ENCODE data around the gene PEPD.

The PEPD gene

DNA sequence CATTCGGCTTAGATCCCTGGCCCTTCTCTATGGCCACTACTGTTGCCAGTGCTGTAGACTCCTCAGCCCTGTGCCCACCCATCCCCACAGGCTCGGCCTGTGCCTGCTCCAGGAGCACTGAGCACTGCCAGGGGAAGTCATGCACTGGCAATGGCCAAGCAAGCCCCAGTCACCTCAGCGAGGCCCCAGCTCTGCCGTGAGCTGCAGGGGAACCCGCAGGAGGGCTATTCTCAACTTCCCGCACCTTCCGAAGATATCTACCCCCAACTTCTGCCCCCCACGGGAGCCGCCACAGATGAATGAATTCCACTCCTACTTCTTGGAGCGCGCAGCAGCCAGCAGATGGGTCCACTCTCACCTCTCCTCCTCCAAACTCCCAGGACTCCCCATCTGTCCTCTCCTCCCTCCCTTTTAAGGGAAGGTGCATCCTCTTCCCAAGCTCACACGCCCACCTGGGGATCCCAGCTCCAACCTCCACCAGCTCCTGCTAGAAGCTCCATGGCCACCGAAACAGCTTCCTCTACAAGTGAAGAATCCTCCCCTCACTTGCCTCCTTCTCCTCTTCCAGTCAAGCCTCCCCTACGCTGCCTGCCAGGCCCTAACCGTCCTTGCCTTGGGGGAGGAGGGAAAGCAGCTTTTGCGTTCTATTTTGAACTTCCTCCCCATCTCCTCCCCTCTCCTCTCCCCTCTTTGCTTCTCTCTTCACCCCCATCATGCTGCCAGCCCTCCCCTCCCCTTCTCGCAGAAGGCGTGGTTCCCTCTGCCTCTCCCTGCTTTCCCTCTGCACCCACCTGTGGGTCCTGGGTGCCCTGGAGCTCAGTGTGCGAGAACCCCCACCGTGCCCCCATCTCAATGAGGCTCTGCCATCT lies 52.2 kb downstream of the PEPD start:
- no peaks in the 10 kb centered on the region for H3K36me3 ChIP-seq (ENCODE audit: insufficient read depth, low read length)
- no peaks in the 10 kb centered on the region for H3K4me1 ChIP-seq (ENCODE audit: insufficient read depth, low read length)
- no peak overlapping the region for H3K27ac ChIP-seq (ENCODE audit: low read depth, low read length)

DNA sequence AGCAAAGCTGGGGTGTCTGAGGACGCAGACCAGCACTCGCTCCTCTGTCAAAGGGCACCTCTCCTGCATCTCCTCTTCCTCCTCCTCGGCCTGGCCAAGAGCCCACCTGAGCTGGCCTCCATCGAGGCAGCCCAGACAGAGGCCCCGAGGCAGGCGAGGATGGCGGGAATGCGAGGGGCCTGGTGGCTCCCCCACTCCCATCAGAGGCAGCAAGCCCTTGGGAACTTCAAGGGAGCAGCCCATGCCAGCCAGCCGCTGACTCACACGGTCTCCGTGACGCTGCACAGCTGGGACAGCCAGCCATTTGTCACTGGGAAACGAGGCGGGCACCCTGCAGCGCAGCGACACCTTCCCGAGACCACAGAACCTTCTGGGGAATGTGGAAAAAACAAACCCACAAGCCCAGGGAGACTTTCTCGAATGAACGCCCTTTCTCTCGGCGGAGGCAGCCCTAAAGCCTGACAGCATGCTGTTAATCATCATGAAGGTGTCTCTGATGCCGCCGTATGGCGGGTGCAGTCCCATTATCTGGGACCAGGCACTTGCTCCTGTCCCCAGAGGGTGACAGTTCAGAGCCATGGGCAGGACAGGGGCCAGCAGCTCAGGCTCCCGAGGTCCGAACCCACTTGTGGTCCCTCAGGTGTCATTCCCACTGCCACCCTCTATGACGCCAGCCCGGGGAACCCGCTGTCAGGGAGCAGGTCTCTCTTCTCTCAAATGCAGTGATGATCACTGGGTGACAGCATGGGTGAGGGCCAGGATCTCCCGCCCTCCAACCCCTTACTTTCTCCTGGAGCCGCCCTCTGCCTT lies 53.0 kb downstream of the PEPD start:
- H3K36me3 ChIP-seq (ENCODE audit: insufficient read depth, low read length) = peaks cover 6% of the 10 kb centered on the region
- H3K27me3 ChIP-seq (ENCODE audit: control insufficient read depth in 1 of 2, insufficient read depth in 2 of 2, low read length in 2 of 2) = no peaks in the 10 kb centered on the region
- H3K4me3 ChIP-seq (ENCODE audit: low read depth in 1 of 2, low read length in 2 of 2) = no peak overlapping the region
- H3K9me3 ChIP-seq (ENCODE audit: low read length) = no peaks in the 10 kb centered on the region
- H3K9ac ChIP-seq (ENCODE audit: low read length) = no peak overlapping the region
- H3K27ac ChIP-seq (ENCODE audit: low read depth, low read length) = no peak overlapping the region
- H3K4me1 ChIP-seq (ENCODE audit: insufficient read depth, low read length) = no peaks in the 10 kb centered on the region

More for the DNA sequence above, 52.2 kb downstream of the PEPD start:
- no peaks in the 10 kb centered on the region for H3K9me3 ChIP-seq (ENCODE audit: low read length)
- H3K9ac ChIP-seq (ENCODE audit: low read length) = no peak overlapping the region
- H3K27me3 ChIP-seq (ENCODE audit: control insufficient read depth in 1 of 2, insufficient read depth in 2 of 2, low read length in 2 of 2) = no peaks in the 10 kb centered on the region
- no peak overlapping the region for H3K4me3 ChIP-seq (ENCODE audit: low read depth in 1 of 2, low read length in 2 of 2)

GRCh38 chr19:33467851-33468250 lies 53.7 kb downstream of the PEPD start:
- Histone ChIP-seq H3K9ac (ENCODE audit: low read length) (no peak overlapping the region), H3K4me3 (ENCODE audit: low read depth in 1 of 2, low read length in 2 of 2) (no peak overlapping the region), H3K9me3 (ENCODE audit: low read length) (no peaks in the 10 kb centered on the region), H3K4me1 (ENCODE audit: insufficient read depth, low read length) (no peaks in the 10 kb centered on the region), H3K27ac (ENCODE audit: low read depth, low read length) (no peak overlapping the region), H3K36me3 (ENCODE audit: insufficient read depth, low read length) (peaks cover 10% of the 10 kb centered on the region), H3K27me3 (ENCODE audit: control insufficient read depth in 1 of 2, insufficient read depth in 2 of 2, low read length in 2 of 2) (no peaks in the 10 kb centered on the region)

- Histone ChIP-seq H3K4me1 (ENCODE audit: insufficient read depth, low read length) (no peaks in the 10 kb centered on the region), H3K4me3 (ENCODE audit: low read depth in 1 of 2, low read length in 2 of 2) (no peak overlapping the region), H3K9ac (ENCODE audit: low read length) (no peak overlapping the region), H3K27me3 (ENCODE audit: control insufficient read depth in 1 of 2, insufficient read depth in 2 of 2, low read length in 2 of 2) (no peaks in the 10 kb centered on the region), H3K27ac (ENCODE audit: low read depth, low read length) (no peak overlapping the region), H3K9me3 (ENCODE audit: low read length) (no peaks in the 10 kb centered on the region), H3K36me3 (ENCODE audit: insufficient read depth, low read length) (peaks cover 10% of the 10 kb centered on the region)
Observed at GRCh38 chr19:33465834-33466233, 55.8 kb downstream of the PEPD start.

DNA sequence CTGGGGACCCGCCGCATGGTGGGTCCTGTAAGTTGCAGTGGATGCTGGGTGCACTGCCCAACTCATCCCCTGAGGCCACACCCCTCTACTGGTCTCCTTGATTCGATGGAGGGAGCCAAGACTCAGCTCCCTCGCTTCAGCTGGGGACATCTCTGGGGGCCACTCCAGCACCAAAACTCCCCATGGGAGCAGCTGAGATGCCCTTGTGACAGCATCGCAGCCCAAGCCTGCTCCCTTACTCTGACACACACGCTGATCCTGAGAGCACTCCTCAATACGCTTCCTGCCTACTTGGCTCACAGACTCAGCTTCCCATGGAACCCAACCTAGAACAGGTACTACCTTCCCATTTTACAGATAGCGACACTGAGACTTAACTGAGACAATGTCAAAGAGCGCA lies 56.2 kb downstream of the PEPD start:
- Histone ChIP-seq H3K4me3 (ENCODE audit: low read depth in 1 of 2, low read length in 2 of 2) (no peak overlapping the region), H3K27ac (ENCODE audit: low read depth, low read length) (no peak overlapping the region), H3K9me3 (ENCODE audit: low read length) (no peaks in the 10 kb centered on the region), H3K9ac (ENCODE audit: low read length) (no peak overlapping the region), H3K27me3 (ENCODE audit: control insufficient read depth in 1 of 2, insufficient read depth in 2 of 2, low read length in 2 of 2) (no peaks in the 10 kb centered on the region), H3K4me1 (ENCODE audit: insufficient read depth, low read length) (no peaks in the 10 kb centered on the region), H3K36me3 (ENCODE audit: insufficient read depth, low read length) (peaks cover 10% of the 10 kb centered on the region)

DNA sequence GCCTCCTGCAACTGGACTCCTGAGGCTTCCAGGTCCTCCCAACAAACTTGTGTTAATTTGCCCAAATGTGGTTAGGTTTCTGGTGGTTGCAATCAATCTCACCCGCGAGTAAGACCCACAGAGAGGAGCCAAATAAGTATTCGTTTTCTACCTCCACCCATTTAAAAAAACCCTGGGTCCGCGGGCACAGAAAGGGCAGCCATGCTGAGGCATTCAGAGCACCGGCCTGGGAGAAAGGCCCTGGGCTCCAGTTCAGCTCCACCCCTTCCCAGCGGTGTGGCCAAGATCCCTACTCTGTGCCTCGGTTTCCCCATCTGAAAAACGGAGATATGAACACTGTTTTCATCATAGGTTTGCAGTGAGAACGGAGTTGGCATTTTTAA lies 56.9 kb downstream of the PEPD start:
- Histone ChIP-seq H3K9ac (ENCODE audit: low read length) (no peak overlapping the region), H3K27me3 (ENCODE audit: control insufficient read depth in 1 of 2, insufficient read depth in 2 of 2, low read length in 2 of 2) (no peaks in the 10 kb centered on the region), H3K27ac (ENCODE audit: low read depth, low read length) (no peak overlapping the region), H3K36me3 (ENCODE audit: insufficient read depth, low read length) (peaks cover 10% of the 10 kb centered on the region), H3K4me1 (ENCODE audit: insufficient read depth, low read length) (no peaks in the 10 kb centered on the region), H3K9me3 (ENCODE audit: low read length) (no peaks in the 10 kb centered on the region), H3K4me3 (ENCODE audit: low read depth in 1 of 2, low read length in 2 of 2) (no peak overlapping the region)

DNA sequence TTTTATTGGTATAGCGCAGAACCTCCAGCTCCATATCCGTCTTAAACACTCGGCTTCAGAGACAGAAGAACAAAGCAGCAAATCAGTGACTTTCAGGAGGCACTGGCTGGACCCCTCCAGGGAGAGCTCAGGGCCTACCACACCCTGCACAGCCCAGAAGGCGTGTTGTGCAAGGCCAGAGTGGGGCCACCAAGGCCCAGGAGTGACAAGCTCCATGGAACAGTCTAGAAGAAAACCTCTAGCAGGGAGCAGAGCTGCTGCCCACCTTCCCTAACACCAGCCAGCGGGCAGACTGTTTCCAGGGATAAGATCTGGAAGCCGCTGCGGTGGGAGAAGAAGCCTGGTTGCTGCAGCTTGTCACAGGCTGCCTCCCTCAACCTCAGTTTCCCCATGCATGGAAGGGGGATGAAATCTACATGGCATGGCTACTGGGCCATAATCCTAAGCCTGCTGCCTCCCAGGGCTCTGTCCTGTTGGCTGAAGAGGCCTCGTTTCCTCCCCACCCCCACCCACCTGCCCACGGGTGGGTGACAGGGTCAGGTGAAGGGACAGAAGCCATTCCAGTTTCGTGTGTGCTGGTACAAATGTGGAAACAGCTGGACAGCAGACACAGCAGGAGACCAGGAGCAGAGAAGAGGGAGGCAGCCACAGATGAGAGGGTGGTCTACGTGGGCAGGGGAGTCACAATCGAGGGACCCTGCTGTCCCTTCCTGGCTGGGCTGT lies 57.4 kb downstream of the PEPD start:
- Histone ChIP-seq H3K36me3 (ENCODE audit: insufficient read depth, low read length) (peaks cover 10% of the 10 kb centered on the region), H3K27me3 (ENCODE audit: control insufficient read depth in 1 of 2, insufficient read depth in 2 of 2, low read length in 2 of 2) (no peaks in the 10 kb centered on the region), H3K27ac (ENCODE audit: low read depth, low read length) (no peak overlapping the region), H3K9ac (ENCODE audit: low read length) (no peak overlapping the region), H3K9me3 (ENCODE audit: low read length) (no peaks in the 10 kb centered on the region), H3K4me1 (ENCODE audit: insufficient read depth, low read length) (no peaks in the 10 kb centered on the region), H3K4me3 (ENCODE audit: low read depth in 1 of 2, low read length in 2 of 2) (no peak overlapping the region)

- Histone ChIP-seq H3K27me3 (ENCODE audit: control insufficient read depth in 1 of 2, insufficient read depth in 2 of 2, low read length in 2 of 2) (no peaks in the 10 kb centered on the region), H3K4me1 (ENCODE audit: insufficient read depth, low read length) (no peaks in the 10 kb centered on the region), H3K9ac (ENCODE audit: low read length) (no peak overlapping the region), H3K4me3 (ENCODE audit: low read depth in 1 of 2, low read length in 2 of 2) (no peak overlapping the region), H3K36me3 (ENCODE audit: insufficient read depth, low read length) (peaks cover 10% of the 10 kb centered on the region), H3K27ac (ENCODE audit: low read depth, low read length) (no peak overlapping the region), H3K9me3 (ENCODE audit: low read length) (no peaks in the 10 kb centered on the region)
Observed at GRCh38 chr19:33463199-33463598, 58.4 kb downstream of the PEPD start.

DNA sequence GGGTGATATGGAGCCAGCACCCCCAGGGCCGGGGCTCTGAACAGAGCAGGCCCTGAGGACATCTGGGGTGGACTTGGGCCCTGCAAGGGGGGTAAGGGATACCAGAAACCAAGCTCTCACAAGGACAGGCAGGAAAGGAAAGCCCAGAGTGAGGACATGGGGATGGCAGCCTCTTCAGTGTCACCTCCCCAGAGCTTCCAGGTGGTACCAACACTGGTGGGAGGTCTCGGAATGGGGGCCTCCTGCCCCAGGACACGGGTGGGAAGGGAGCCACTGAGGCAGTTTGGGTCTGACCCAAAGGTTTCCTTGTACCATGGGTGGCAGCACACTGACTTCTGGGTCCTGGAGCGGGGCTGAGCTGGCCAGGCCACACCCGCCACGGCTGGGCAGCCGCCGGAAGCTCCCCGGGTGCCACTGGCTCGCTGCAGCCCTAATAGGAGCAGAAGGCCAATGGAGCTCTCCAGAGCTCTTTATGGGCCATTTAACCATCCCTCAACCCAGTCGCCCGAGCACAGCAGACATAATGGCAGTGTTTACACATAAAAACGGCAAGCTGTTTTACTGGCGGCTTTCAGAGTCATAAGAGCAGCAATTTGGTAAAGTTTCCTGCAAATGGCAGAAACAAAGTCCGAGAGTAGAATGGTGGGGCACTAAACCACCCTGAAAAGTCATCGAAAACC lies 59.3 kb downstream of the PEPD start:
- Histone ChIP-seq H3K4me1 (ENCODE audit: insufficient read depth, low read length) (no peaks in the 10 kb centered on the region), H3K4me3 (ENCODE audit: low read depth in 1 of 2, low read length in 2 of 2) (no peak overlapping the region), H3K36me3 (ENCODE audit: insufficient read depth, low read length) (peaks cover 10% of the 10 kb centered on the region), H3K9me3 (ENCODE audit: low read length) (no peaks in the 10 kb centered on the region), H3K9ac (ENCODE audit: low read length) (no peak overlapping the region), H3K27ac (ENCODE audit: low read depth, low read length) (no peak overlapping the region), H3K27me3 (ENCODE audit: control insufficient read depth in 1 of 2, insufficient read depth in 2 of 2, low read length in 2 of 2) (no peaks in the 10 kb centered on the region)

- no peak overlapping the region for H3K9ac ChIP-seq (ENCODE audit: low read length)
- no peaks in the 10 kb centered on the region for H3K9me3 ChIP-seq (ENCODE audit: low read length)
- H3K4me1 ChIP-seq (ENCODE audit: insufficient read depth, low read length) = no peaks in the 10 kb centered on the region
- no peaks in the 10 kb centered on the region for H3K27me3 ChIP-seq (ENCODE audit: control insufficient read depth in 1 of 2, insufficient read depth in 2 of 2, low read length in 2 of 2)
- no peak overlapping the region for H3K27ac ChIP-seq (ENCODE audit: low read depth, low read length)
- H3K4me3 ChIP-seq (ENCODE audit: low read depth in 1 of 2, low read length in 2 of 2) = no peak overlapping the region
- peaks cover 10% of the 10 kb centered on the region for H3K36me3 ChIP-seq (ENCODE audit: insufficient read depth, low read length)
Observed at GRCh38 chr19:33461256-33462111, 60.1 kb downstream of the PEPD start.

Data from muscle layer of colon (tissue), 2 donors.